Ovary (tissue), 9 donors: ENCODE measurements around the gene KCNMA1. TPM values are rescaled to one million over a fixed set of nuclear protein-coding genes. Genes with fewer than 3 reads are reported as not detected.

ENCODE experiments used
- DNase-seq, 5 donors: peaks; one replicate each; pipeline ENCODE4 v3.0.0-alpha.2; 2019 to 2020
- H3K27ac ChIP-seq, 2 donors: fragments of 200-600 bp; one replicate each; pipeline versions ENCODE4 v1.5.1 to v1.8.0; 2019 to 2022
- H3K27me3 ChIP-seq: fragments of 200-600 bp; one replicate; pipeline ENCODE4 v1.8.0; 2022
- H3K36me3 ChIP-seq: fragments of 200-600 bp; sonication (generic); one replicate; pipeline ENCODE4 v1.5.1; 2019
- H3K4me1 ChIP-seq: one replicate; pipeline ENCODE4 v1.8.1; 2013; ENCODE audit warnings: mild to moderate bottlenecking, moderate library complexity; ENCODE audit not compliant: insufficient read depth
- H3K4me3 ChIP-seq: fragments of 200-600 bp; sonication (generic); one replicate; pipeline ENCODE4 v1.5.1; 2017
- H3K9me3 ChIP-seq, 2 donors: fragments of 200-600 bp in 1 of 2; sonication (generic) in 1 of 2; one replicate each; pipeline versions ENCODE4 v1.5.1 to v1.8.1; 2013 to 2019; ENCODE audit warnings: mild to moderate bottlenecking in 1 of 2, moderate library complexity in 1 of 2
- CTCF ChIP-seq, 3 donors: fragments of 450-650 bp in 2 of 3; fragments of 200-600 bp in 1 of 3; IDR thresholded peaks; one replicate each; pipeline versions ENCODE4 v1.5.1 to v1.8.0; 2016 to 2022; ENCODE audit warnings: antibody characterized with exemption in 3 of 3, mild to moderate bottlenecking in 1 of 3
- EP300 ChIP-seq: sonication (generic); formaldehyde crosslinking; IDR thresholded peaks from one replicate; pipeline ENCODE4 v1.6.1; 2017; ENCODE audit warnings: antibody characterized with exemption
- POLR2A ChIP-seq: fragments of 450-650 bp; IDR thresholded peaks from one replicate; pipeline ENCODE4 v1.6.1; 2017; ENCODE audit warnings: antibody characterized with exemption, mild to moderate bottlenecking, moderate library complexity
- WGBS, 3 donors: extraction: QIAGEN DNeasy Blood & Tissue Kit in 1 of 3; methylation state at CpG; one replicate each; pipeline versions ENCODE4 v1.1.5 to v1.1.7; 2013 to 2017; 5-methylcytosine and 5-hydroxymethylcytosine counted together
- intact Hi-C, 4 donors: fragments of 100-400 bp; cut with DNase I; formaldehyde crosslinking; loops; one replicate each; pipeline versions ENCODE4 v1.11.0 to v1.15.1; 2022 to 2023
- polyA plus RNA-seq, 2 donors: library from polyadenylated mRNA; stranded (reverse); fragments of 200-250 nt in 1 of 2; fragments of 350-450 nt in 1 of 2; fragmentation: Illumina TruSeq in 1 of 2; extraction: RNeasy Lipid Tissue Mini Kit (QIAGEN cat#74804) in 1 of 2; gene quantifications; one replicate each; pipeline ENCODE4 v1.2.3, GENCODE V29; 2013 to 2014
- total RNA-seq, 7 donors: library from RNA; depleted of rRNA in 2 of 7; stranded (reverse); fragments of >200 nt in 2 of 7; fragmentation: NEBNext Ultra II Directional in 3 of 7; extraction: Animal tissue kit (Norgen Biotek cat#: 25700) in 3 of 7; gene quantifications; one replicate each; pipeline versions ENCODE4 v1.1.0 to v1.2.4, GENCODE V29; 2016 to 2023
- donor health status: DM: no; HTN: no; CAD: no; lungs with moderate emphysema.
- donor health status: DM: no; HTN: no; CAD: no.
- donor health status: Bipolar disorder and iron deficiency.
- donor health status: DM: yes; HTN: yes; CAD: no.
- donor health status: DM: no; HTN: no; CAD: no.
- donor health status: DM: yes; HTN: yes; CAD: no.

The KCNMA1 gene
- total and polyA plus RNA-seq, 9 donors, result 7.0 to 83.8 (median 25.1) TPM

GRCh38 chr10:77256346-77256745 is 381.3 kb downstream of the KCNMA1 start:
- WGBS, 3 donors, result 89 to 96% (median 91%) methylated on average over 2 of the region's 2 CpGs
- no peak for TF ChIP-seq EP300
- no peak for TF ChIP-seq CTCF (IDR thresholded peaks at IDR 0.05)
- TF ChIP-seq POLR2A, result no peak
- H3K9me3 ChIP-seq, result no peaks in the 10 kb centered on the region
- H3K4me1 ChIP-seq, result peaks cover 2% of the 10 kb centered on the region
- no peak overlapping the region for H3K27ac ChIP-seq
- H3K4me3 ChIP-seq, result no peak overlapping the region
- H3K36me3 ChIP-seq, result no peaks in the 10 kb centered on the region
- H3K27me3 ChIP-seq, result no peaks in the 10 kb centered on the region
- intact Hi-C loops, result no loop called here
- no peak for DNase-seq

- WGBS, 3 donors, result 90 to 99% (median 92%) methylated on average over 4 of the region's 4 CpGs
- peaks cover 3% of the 10 kb centered on the region for H3K4me1 ChIP-seq
- intact Hi-C loops, result no loop called here
Observed at GRCh38 chr10:77253556-77254064, 384.0 kb downstream of the KCNMA1 start.

GRCh38 chr10:77253147-77253545 is 384.5 kb downstream of the KCNMA1 start:
- Histone ChIP-seq H3K36me3 (no peaks in the 10 kb centered on the region), H3K9me3 (no peaks in the 10 kb centered on the region), H3K4me3 (no peak overlapping the region), H3K4me1 (peaks cover 3% of the 10 kb centered on the region), H3K27ac (no peak overlapping the region), H3K27me3 (no peaks in the 10 kb centered on the region)
- intact Hi-C loops, result no loop called here
- WGBS, 3 donors, result 87 to 94% (median 94%) methylated on average over 1 of the region's 1 CpG
- no peak for DNase-seq
- no peak for TF ChIP-seq EP300
- TF ChIP-seq POLR2A, result no peak
- TF ChIP-seq CTCF (IDR thresholded peaks at IDR 0.05), result no peak

More at GRCh38 chr10:77253556-77254064, 384.0 kb downstream of the KCNMA1 start:
- TF ChIP-seq CTCF (IDR thresholded peaks at IDR 0.05), result no peak
- Histone ChIP-seq H3K27me3 (no peaks in the 10 kb centered on the region), H3K4me3 (no peak overlapping the region), H3K36me3 (no peaks in the 10 kb centered on the region), H3K9me3 (no peaks in the 10 kb centered on the region), H3K27ac (no peak overlapping the region)
- no peak for DNase-seq

- H3K27me3 ChIP-seq, result no peaks in the 10 kb centered on the region
- H3K36me3 ChIP-seq, result no peaks in the 10 kb centered on the region
- no peak overlapping the region for H3K27ac ChIP-seq
Observed at GRCh38 chr10:77252380-77253146, 385.0 kb downstream of the KCNMA1 start.

More at GRCh38 chr10:77252380-77253146, 385.0 kb downstream of the KCNMA1 start:
- H3K4me1 ChIP-seq, result peaks cover 3% of the 10 kb centered on the region
- no peak for DNase-seq
- 59 to 67% (median 67%) methylated on average over 4 of the region's 4 CpGs for WGBS, 3 donors
- H3K4me3 ChIP-seq, result no peak overlapping the region
- intact Hi-C loops, result no loop called here
- H3K9me3 ChIP-seq, result no peaks in the 10 kb centered on the region
- TF ChIP-seq CTCF (IDR thresholded peaks at IDR 0.05) (no peak), POLR2A (no peak), EP300 (no peak)
